ENCODE measurements around the gene ZFPL1. TPM values are rescaled to one million over a fixed set of nuclear protein-coding genes. Genes with fewer than 3 reads are reported as not detected.
"Not testable (repeated sequence)": the region's sequence is repeated elsewhere in the genome, so short reads cannot be mapped to it uniquely, and the experiment has no call there.

The ZFPL1 gene
- total RNA-seq, 1 experiment from 2014 or later: 41.4 TPM

- no peak for DNase-seq (ENCODE audit: low spot score)
These were observed 29.8 kb downstream of the ZFPL1 start for GRCh38 chr11:65113839-65114238.

GRCh38 chr11:65114538-65115171 lies 30.6 kb downstream of the ZFPL1 start:
- DNase-seq (ENCODE audit: low spot score): no peak

GRCh38 chr11:65115361-65116082 lies 31.5 kb downstream of the ZFPL1 start:
- no peak for DNase-seq (ENCODE audit: low spot score)

- DNase-seq (ENCODE audit: low spot score): no peak
These were observed 32.6 kb downstream of the ZFPL1 start for GRCh38 chr11:65116370-65117205.

- peak; percentile 96 for DNase-seq (ENCODE audit: low spot score)
These were observed 33.4 kb downstream of the ZFPL1 start, which contains the start of gene ZNHIT2 for GRCh38 chr11:65117206-65118096. TSS of gene ZNHIT2 (minus strand) at chr11:65117701. CDS start at chr11:65117653, 48 bp downstream.

- no peak for DNase-seq (ENCODE audit: low spot score)
These were observed 34.2 kb downstream of the ZFPL1 start for GRCh38 chr11:65118097-65118837.

GRCh38 chr11:65118891-65119669 lies 35.1 kb downstream of the ZFPL1 start:
- DNase-seq (ENCODE audit: low spot score): not testable (repeated sequence)

GRCh38 chr11:65119670-65119995 lies 35.6 kb downstream of the ZFPL1 start:
- DNase-seq (ENCODE audit: low spot score): no peak

- no peak for DNase-seq (ENCODE audit: low spot score)
These were observed 36.8 kb downstream of the ZFPL1 start for GRCh38 chr11:65120831-65121230.

GRCh38 chr11:65121447-65121864 lies 37.4 kb downstream of the ZFPL1 start:
- DNase-seq (ENCODE audit: low spot score): no peak

GRCh38 chr11:65121865-65122696 lies 38.1 kb downstream of the ZFPL1 start, which contains the start of the genes FAU and MRPL49:
TSS of gene FAU (minus strand) at chr11:65122134. CDS start at chr11:65121813, 321 bp downstream.
TSS of gene MRPL49 (plus strand) at chr11:65122321. CDS start at chr11:65122347, 26 bp downstream.
- peak; percentile 94 for DNase-seq (ENCODE audit: low spot score)

GRCh38 chr11:65124480-65125196 lies 40.6 kb downstream of the ZFPL1 start:
- no peak for DNase-seq (ENCODE audit: low spot score)

- no peak for DNase-seq (ENCODE audit: low spot score)
These were observed 41.4 kb downstream of the ZFPL1 start for GRCh38 chr11:65125197-65126056.

GRCh38 chr11:65126624-65127274 lies 42.7 kb downstream of the ZFPL1 start:
- no peak for DNase-seq (ENCODE audit: low spot score)

- no peak for DNase-seq (ENCODE audit: low spot score)
These were observed 43.6 kb downstream of the ZFPL1 start for GRCh38 chr11:65127473-65128181.

All from A172 (cell line).